Thymus (tissue), 11 donors: ENCODE results near the gene CDKN2AIPNL. TPM values are rescaled to one million over a fixed set of nuclear protein-coding genes. Genes with fewer than 3 reads are reported as not detected.

Experiments used
- DNase-seq, 9 donors: peaks; one replicate each; pipeline ENCODE4 v3.0.0-alpha.2; 2013; ENCODE audit warnings: low spot score in 9 of 9, low read depth in 6 of 9, missing footprints in 1 of 9
- H3K27ac ChIP-seq, 2 donors: one replicate each; pipeline ENCODE4 v1.5.1; 2013; ENCODE audit warnings: control low read depth in 1 of 2, low read depth in 1 of 2, low read length in 1 of 2, mild to moderate bottlenecking in 1 of 2, moderate library complexity in 1 of 2
- H3K27me3 ChIP-seq, 2 donors: one replicate each; pipeline ENCODE4 v1.5.1; 2013; ENCODE audit warnings: low read length in 1 of 2; ENCODE audit not compliant: control insufficient read depth in 2 of 2, insufficient read depth in 1 of 2
- H3K36me3 ChIP-seq, 2 donors: one replicate each; pipeline ENCODE4 v1.5.1; 2013; ENCODE audit warnings: low read length in 1 of 2, mild to moderate bottlenecking in 1 of 2, moderate library complexity in 1 of 2; ENCODE audit not compliant: control insufficient read depth in 2 of 2, insufficient read depth in 2 of 2
- H3K4me1 ChIP-seq, 2 donors: one replicate each; pipeline ENCODE4 v1.5.1; 2013; ENCODE audit warnings: low read length in 2 of 2; ENCODE audit not compliant: control insufficient read depth in 2 of 2, insufficient read depth in 2 of 2
- H3K4me3 ChIP-seq, 2 donors: one replicate each; pipeline ENCODE4 v1.5.1; 2013; ENCODE audit warnings: low read length in 2 of 2, control low read depth in 1 of 2, mild to moderate bottlenecking in 1 of 2
- H3K9me3 ChIP-seq, 2 donors: one replicate each; pipeline ENCODE4 v1.5.1; 2013; ENCODE audit warnings: low read length in 1 of 2, mild to moderate bottlenecking in 1 of 2; ENCODE audit not compliant: control insufficient read depth in 2 of 2, insufficient read depth in 1 of 2
- WGBS: extraction: QIAGEN DNeasy Blood & Tissue Kit; methylation state at CpG from one replicate; pipeline ENCODE4 v1.1.7; 2013; 5-methylcytosine and 5-hydroxymethylcytosine counted together
- polyA plus RNA-seq: library from polyadenylated mRNA; stranded (reverse); fragments of 200-250 nt; gene quantifications from one replicate; pipeline ENCODE4 v1.2.3, GENCODE V29; 2013
- total RNA-seq: library from RNA; stranded (reverse); fragments of 120-200 nt; gene quantifications from one replicate; pipeline ENCODE4 v1.2.4, GENCODE V29; 2013
- donor health status: healthy.

CDKN2AIPNL gene
- total and polyA plus RNA-seq, 2 donors: 36.5 to 42.1 TPM

DNA sequence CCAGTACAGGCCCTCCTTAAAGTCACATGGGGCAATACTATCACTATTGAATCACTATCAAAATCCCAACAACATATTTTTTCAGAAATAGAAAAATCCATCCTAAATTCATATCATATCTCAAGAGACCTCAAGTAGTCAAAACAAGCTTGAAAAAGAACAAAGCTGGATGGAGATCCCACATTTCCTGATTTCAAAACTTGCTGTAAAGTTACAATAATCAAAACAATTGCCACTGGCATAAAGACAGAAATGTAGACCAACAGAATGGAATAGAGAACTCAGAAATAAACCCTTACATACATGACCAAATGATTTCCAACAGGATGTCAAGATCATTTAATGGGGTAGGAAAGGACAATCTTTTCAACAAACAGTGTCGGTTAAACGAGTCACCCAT lies 41.3 kb upstream of the CDKN2AIPNL start:
- H3K4me3 ChIP-seq: no peak overlapping the region
- DNase-seq: no peak
- no peaks in the 10 kb centered on the region for H3K27me3 ChIP-seq
- H3K4me1 ChIP-seq: no peaks in the 10 kb centered on the region
- no peaks in the 10 kb centered on the region for H3K9me3 ChIP-seq
- H3K36me3 ChIP-seq: no peaks in the 10 kb centered on the region
- WGBS: 94% methylated on average over 2 of the region's 2 CpGs
- no peak overlapping the region for H3K27ac ChIP-seq

DNA sequence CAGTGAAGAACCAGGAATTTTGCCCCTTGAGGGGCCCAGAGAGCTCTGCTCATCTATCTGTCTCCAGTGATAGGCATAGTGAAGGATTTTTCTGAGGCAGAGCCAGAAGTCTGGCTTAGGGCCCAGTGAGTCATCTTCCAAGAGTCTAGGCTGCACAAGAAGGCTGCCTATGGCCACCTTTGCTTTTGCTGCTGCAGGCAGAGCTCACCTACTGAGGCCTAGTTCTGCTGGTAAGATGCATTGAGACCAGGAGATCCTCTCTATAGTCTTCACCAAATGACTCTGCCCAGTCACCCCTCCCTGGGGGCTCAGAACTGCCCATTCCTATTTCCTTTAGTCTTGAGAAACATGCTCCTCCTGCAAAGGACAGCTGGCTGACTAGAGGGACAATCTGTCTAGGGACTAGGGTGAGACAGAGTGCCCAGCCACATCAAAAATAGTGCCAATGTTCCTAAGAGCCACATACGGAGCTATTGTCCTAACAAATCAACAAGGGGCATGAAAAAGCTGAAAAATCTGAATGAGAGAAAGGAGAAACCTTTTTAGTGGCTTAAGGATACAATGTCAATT lies 40.3 kb upstream of the CDKN2AIPNL start:
- H3K9me3 ChIP-seq: no peaks in the 10 kb centered on the region
- no peak for DNase-seq
- no peaks in the 10 kb centered on the region for H3K36me3 ChIP-seq
- no peaks in the 10 kb centered on the region for H3K27me3 ChIP-seq
- H3K4me3 ChIP-seq: no peak overlapping the region
- WGBS: 93% methylated on average over 1 of the region's 1 CpG
- no peaks in the 10 kb centered on the region for H3K4me1 ChIP-seq
- H3K27ac ChIP-seq: no peak overlapping the region

DNA sequence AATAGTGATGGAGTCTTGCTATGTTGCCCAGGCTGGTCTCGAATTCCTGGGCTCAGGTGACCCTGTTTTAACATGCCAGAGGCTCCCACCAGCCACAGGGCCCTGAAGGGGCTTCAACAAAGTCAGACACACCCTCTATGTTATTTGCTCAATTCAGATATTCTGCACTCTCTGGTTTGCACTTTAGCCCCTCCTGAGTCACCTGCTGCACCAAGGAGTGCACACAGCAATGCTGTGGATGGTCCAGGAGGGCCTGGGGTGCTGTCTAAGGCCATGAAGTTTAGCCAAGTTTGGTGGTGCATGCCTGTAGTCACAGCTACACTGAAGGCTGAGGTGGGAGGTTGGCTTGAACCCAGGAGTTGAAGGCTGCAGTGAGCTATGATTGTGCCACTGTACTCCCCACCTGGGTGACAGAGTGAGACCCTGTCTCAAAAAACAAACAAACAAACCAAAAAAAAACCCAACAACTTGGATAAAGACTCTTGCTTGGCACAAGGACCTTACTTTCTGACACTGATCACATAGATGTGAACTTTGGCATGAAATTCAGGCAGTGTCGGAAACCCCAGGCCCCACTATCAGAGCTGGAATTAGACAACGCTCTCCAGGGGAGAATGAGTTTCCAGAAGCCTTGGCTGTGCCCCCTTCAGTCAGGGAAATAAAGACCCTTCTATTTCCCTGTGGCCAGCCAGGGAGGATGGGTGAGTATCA lies 39.7 kb upstream of the CDKN2AIPNL start:
- DNase-seq: no peak
- WGBS: 96% methylated on average over 3 of the region's 3 CpGs
- H3K36me3 ChIP-seq: no peaks in the 10 kb centered on the region
- no peaks in the 10 kb centered on the region for H3K9me3 ChIP-seq
- H3K4me1 ChIP-seq: no peaks in the 10 kb centered on the region
- H3K27ac ChIP-seq: no peak overlapping the region
- H3K4me3 ChIP-seq: no peak overlapping the region
- no peaks in the 10 kb centered on the region for H3K27me3 ChIP-seq

DNA sequence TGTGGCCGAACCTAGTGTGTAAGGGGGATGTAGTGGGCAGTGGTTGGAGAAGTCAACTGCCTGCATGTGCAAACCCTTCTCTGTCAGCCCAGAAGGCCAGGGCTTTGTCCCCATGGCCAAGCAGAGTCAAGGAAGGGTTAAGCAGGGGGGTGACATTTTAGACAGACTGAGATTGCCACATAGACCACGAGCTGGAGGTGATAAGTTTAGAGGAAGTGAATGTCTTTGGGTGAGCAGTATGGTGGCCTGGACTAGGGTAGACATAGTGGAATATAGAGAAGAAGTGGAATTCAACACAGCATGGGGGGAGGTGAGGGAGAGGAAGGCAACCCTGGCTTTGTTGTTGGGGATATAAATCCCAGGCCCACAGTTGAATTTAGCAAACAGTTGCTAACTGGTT lies 38.7 kb upstream of the CDKN2AIPNL start:
- Histone ChIP-seq H3K4me1 (no peaks in the 10 kb centered on the region), H3K27me3 (no peaks in the 10 kb centered on the region), H3K9me3 (no peaks in the 10 kb centered on the region), H3K4me3 (no peak overlapping the region), H3K27ac (no peak overlapping the region), H3K36me3 (no peaks in the 10 kb centered on the region)
- 70% methylated on average over 2 of the region's 2 CpGs for WGBS
- no peak for DNase-seq

DNA sequence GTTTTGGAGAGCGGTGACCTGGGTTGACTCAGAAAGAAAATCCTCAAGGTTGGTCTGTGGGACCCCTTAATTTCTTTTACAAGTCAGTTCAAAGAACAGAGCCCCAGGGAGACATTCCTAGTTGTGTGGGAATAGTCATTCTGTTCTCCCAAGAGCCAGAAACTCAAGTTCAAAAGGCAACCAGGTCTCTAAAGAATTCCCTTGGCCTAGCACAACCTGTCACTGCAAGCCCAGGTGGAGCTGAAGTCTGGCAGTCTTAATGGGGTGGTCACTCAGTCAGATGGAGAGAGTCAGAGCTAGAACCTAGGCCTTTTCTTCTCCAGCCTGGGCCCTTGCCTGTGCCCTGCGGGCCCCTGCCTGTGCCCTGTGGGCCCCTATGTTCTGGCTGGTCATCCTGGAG lies 37.5 kb upstream of the CDKN2AIPNL start:
- no peak for DNase-seq
- 96% methylated on average over 2 of the region's 2 CpGs for WGBS
- H3K9me3 ChIP-seq: no peaks in the 10 kb centered on the region

DNA sequence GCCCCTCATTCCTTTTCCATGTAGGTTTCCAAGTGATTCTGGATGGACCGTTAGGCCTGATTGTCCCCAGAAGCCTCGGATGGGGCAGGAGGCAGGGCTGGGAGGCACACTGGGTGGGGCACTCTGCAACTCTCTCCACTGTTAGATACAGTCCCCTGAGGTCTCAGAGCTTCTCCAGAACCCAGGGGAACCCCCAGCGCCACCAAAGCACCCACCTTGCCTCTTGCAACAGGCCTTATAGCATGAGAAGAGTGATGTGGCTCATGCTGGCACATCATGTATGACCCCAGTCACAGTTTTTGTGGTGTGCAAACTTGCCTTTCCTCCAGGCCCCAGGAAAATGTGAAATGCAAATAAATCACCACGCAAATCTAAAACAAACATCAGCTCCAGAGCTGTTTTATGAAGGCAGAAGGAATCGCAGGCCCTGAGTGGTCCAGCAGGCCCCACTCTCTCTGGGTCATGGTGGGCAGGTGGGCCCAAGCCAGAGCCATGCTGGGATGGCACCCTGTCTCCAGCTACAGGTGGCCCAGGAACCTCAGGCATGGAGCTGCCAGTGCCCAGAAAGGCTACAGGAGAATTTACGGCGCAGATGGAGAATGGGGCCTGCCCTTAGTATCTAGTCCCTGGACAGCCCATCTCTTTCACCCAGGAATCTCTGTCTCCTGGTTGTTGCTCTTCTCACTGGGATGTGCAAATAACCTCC lies 36.3 kb upstream of the CDKN2AIPNL start:
- 95% methylated on average over 7 of the region's 7 CpGs for WGBS
- no peak overlapping the region for H3K27ac ChIP-seq

More for the DNA sequence above, 37.5 kb upstream of the CDKN2AIPNL start:
- no peaks in the 10 kb centered on the region for H3K36me3 ChIP-seq
- H3K4me1 ChIP-seq: no peaks in the 10 kb centered on the region
- H3K27me3 ChIP-seq: no peaks in the 10 kb centered on the region
- no peak overlapping the region for H3K27ac ChIP-seq
- no peak overlapping the region for H3K4me3 ChIP-seq

DNA sequence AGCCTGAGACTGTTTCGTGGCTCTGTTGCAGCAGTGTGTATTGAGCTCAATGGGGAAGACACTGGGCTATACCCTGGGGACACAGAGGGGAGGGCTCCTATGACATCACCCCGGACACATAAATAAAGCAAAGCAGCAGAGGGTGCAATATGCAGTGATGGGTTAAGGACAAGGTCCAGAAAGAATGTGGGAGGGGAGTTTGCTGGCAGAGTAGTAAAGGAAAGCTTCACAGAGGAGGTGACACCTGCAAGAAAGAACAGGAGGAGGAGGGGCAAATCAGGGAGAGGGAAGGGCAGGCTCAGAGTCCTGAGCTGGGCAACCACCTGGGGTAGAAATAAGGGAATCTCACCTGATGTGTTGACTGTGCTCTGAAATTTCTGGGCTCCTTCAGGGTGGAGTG lies 35.3 kb upstream of the CDKN2AIPNL start:
- Histone ChIP-seq H3K36me3 (no peaks in the 10 kb centered on the region), H3K4me3 (no peak overlapping the region), H3K4me1 (no peaks in the 10 kb centered on the region), H3K9me3 (no peaks in the 10 kb centered on the region), H3K27ac (no peak overlapping the region), H3K27me3 (no peaks in the 10 kb centered on the region)
- WGBS: 89% methylated on average over 2 of the region's 2 CpGs
- DNase-seq: no peak

More for the DNA sequence above, 36.3 kb upstream of the CDKN2AIPNL start:
- Histone ChIP-seq H3K27me3 (no peaks in the 10 kb centered on the region), H3K4me3 (no peak overlapping the region), H3K36me3 (no peaks in the 10 kb centered on the region), H3K4me1 (no peaks in the 10 kb centered on the region), H3K9me3 (no peaks in the 10 kb centered on the region)
- DNase-seq: no peak

DNA sequence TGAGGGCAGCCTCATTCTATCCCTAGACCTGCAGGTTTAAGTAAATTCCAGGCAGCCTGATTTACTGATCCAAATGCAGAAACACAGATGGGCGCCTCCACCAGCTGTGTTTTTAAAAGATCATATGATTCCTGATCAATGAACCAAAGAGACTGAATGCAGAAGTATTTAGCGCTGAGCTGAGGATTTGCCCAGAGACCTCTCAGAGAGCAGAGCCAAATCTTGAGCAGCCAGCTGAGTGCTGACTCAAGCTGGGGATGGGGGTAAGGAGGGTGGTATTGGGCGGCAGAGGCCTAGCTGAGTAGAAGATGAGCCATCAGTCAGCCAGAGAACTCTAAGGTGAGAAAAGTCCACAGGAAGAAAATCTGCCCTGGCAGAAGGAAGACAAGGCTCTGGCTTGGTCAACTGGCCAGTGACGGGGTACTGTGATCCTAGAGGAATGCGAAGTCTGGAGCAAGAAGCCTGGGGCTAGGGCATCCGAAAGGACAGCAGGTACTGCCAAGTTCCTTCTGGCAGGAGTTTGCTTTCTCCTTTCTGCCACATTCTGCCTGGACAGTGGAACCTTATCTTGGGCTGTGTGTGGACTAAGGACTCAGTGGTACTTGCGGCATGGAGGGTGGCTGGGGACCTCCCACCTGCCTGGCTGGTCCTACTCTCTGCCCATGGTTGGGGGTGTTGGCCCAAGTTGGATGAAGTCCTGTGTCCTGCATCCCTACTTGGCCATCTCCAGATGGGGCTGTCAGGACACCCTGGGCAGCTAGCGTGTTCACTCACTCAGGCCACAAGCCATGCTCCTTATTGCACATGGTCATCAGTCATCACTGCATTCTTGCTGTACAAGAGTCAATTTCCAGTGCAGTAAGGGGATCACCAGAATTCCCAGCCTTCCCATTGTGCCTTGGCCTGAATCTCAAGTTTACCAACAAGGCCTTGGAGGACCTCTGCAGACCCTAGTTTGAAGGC lies 34.5 kb upstream of the CDKN2AIPNL start:
- WGBS: 98% methylated on average over 8 of the region's 8 CpGs
- no peak for DNase-seq
- H3K4me1 ChIP-seq: no peaks in the 10 kb centered on the region
- no peaks in the 10 kb centered on the region for H3K27me3 ChIP-seq
- H3K9me3 ChIP-seq: no peaks in the 10 kb centered on the region
- no peak overlapping the region for H3K4me3 ChIP-seq
- H3K36me3 ChIP-seq: no peaks in the 10 kb centered on the region
- H3K27ac ChIP-seq: no peak overlapping the region
